HEK293 (cell line): ENCODE results near the gene ERBB4.

Experiments
- CTCF ChIA-PET: fragments of 350-600 bp; formaldehyde crosslinking; extraction: SDS; loops from one replicate; lab custom pipeline; 2021; ENCODE audit warnings: antibody characterized with exemption; lab: Yijun Ruan, JAX
- POLR2A ChIA-PET: fragments of 300-600 bp; formaldehyde crosslinking; extraction: SDS; loops from one replicate; lab custom pipeline; 2020; ENCODE audit warnings: antibody characterized with exemption, inconsistent platforms; lab: Yijun Ruan, JAX
- H3K27ac ChIP-seq: fragments of 200-500 bp; sonication (Bioruptor generic); 2 replicates; pipeline ENCODE4 v1.5.1; 2014; ENCODE audit warnings: low read depth, low read length, control low read depth, inconsistent platforms; ENCODE audit errors: extremely low read depth
- H3K36me3 ChIP-seq, 2 experiments: fragments of 200-500 bp in 1 of 2; sonication (Bioruptor generic) in 1 of 2; 1 replicate in 1 of 2; 2 replicates in 1 of 2; pipeline ENCODE4 v1.5.1; 2014 to 2017; ENCODE audit warnings: inconsistent platforms in 2 of 2, low read length in 2 of 2; ENCODE audit not compliant: control insufficient read depth in 2 of 2, insufficient read depth in 1 of 2
- H3K4me1 ChIP-seq: fragments of 200-500 bp; sonication (Bioruptor generic); 2 replicates; pipeline ENCODE4 v1.5.1; 2014; ENCODE audit warnings: mild to moderate bottlenecking, low read length, inconsistent platforms; ENCODE audit not compliant: control insufficient read depth, insufficient read depth
- H3K4me3 ChIP-seq: 2 replicates; pipeline ENCODE4 v1.5.1; 2011; ENCODE audit warnings: low read depth, mild to moderate bottlenecking, control low read depth, low read length, moderate library complexity
- H3K9me3 ChIP-seq: fragments of 200-500 bp; sonication (Bioruptor generic); 2 replicates; pipeline ENCODE4 v1.5.1; 2014; ENCODE audit warnings: low read depth, low read length, inconsistent platforms; ENCODE audit not compliant: control insufficient read depth, insufficient read depth
- ATF2 ChIP-seq: fragments of 450-650 bp; formaldehyde crosslinking; IDR thresholded peaks from 2 replicates; pipeline ENCODE4 v1.5.1; 2016; ENCODE audit warnings: missing biosample characterization, missing genetic modification characterization, low read depth
- BCL11B ChIP-seq: fragments of 450-650 bp; formaldehyde crosslinking; IDR thresholded peaks from 2 replicates; pipeline ENCODE4 v1.5.1; 2016; ENCODE audit warnings: low read depth, missing biosample characterization, missing genetic modification characterization
- GFI1B ChIP-seq: fragments of 450-650 bp; formaldehyde crosslinking; IDR thresholded peaks from 2 replicates; pipeline ENCODE4 v1.5.1; 2016; ENCODE audit warnings: missing biosample characterization, missing genetic modification characterization
- OSR2 ChIP-seq: fragments of 450-650 bp; formaldehyde crosslinking; IDR thresholded peaks from 2 replicates; pipeline ENCODE4 v1.5.1; 2016; ENCODE audit warnings: missing biosample characterization, missing genetic modification characterization
- PRDM6 ChIP-seq: fragments of 450-650 bp; formaldehyde crosslinking; IDR thresholded peaks from 2 replicates; pipeline ENCODE4 v1.5.1; 2017; ENCODE audit warnings: missing biosample characterization, missing genetic modification characterization
- TCF7L2 ChIP-seq: IDR thresholded peaks from 2 replicates; pipeline ENCODE4 v1.6.1; 2011; ENCODE audit warnings: low read depth, mild to moderate bottlenecking, inconsistent platforms, low read length, moderate library complexity, borderline replicate concordance
- ZBTB6 ChIP-seq: fragments of 450-650 bp; formaldehyde crosslinking; IDR thresholded peaks from 2 replicates; pipeline ENCODE4 v1.5.1; 2017; ENCODE audit warnings: missing biosample characterization, missing genetic modification characterization
- ZFP3 ChIP-seq: fragments of 450-650 bp; formaldehyde crosslinking; IDR thresholded peaks from 2 replicates; pipeline ENCODE4 v1.5.1; 2016; ENCODE audit warnings: low read depth, missing biosample characterization, missing genetic modification characterization
- ZFP41 ChIP-seq: fragments of 450-650 bp; formaldehyde crosslinking; IDR thresholded peaks from 2 replicates; pipeline ENCODE4 v1.5.1; 2016; ENCODE audit warnings: missing biosample characterization, missing genetic modification characterization, borderline replicate concordance
- ZNF18 ChIP-seq: fragments of 450-650 bp; formaldehyde crosslinking; IDR thresholded peaks from 2 replicates; pipeline ENCODE4 v1.5.1; 2016; ENCODE audit warnings: missing biosample characterization, missing genetic modification characterization
- ZNF311 ChIP-seq: fragments of 450-650 bp; formaldehyde crosslinking; IDR thresholded peaks from 2 replicates; pipeline ENCODE4 v1.5.1; 2017; ENCODE audit warnings: missing biosample characterization, missing genetic modification characterization, borderline replicate concordance
- ZNF510 ChIP-seq: fragments of 450-650 bp; formaldehyde crosslinking; IDR thresholded peaks from 2 replicates; pipeline ENCODE4 v1.5.1; 2018; ENCODE audit warnings: mild to moderate bottlenecking, missing genetic modification characterization, missing biosample characterization; ENCODE audit not compliant: insufficient replicate concordance
- ZSCAN4 ChIP-seq: fragments of 450-650 bp; formaldehyde crosslinking; IDR thresholded peaks from 2 replicates; pipeline ENCODE4 v1.5.1; 2017; ENCODE audit warnings: missing biosample characterization, missing genetic modification characterization

The ERBB4 gene

GRCh38 chr2:212173756-212174510 lies 364.7 kb downstream of the ERBB4 start:
- CTCF ChIA-PET = interaction anchor here (0.6 kb wide), 1 partner anchor 76 kb away, joined by 4 read pairs; no protein-coding TSS in a partner anchor

More at GRCh38 chr2:212173756-212174510, 364.7 kb downstream of the ERBB4 start:
- no peak for TF ChIP-seq ZNF311 (tag by site-specific recombination)
- TF ChIP-seq OSR2 (tag by site-specific recombination) = peak; percentile 94
- TF ChIP-seq ZNF18 (tag by site-specific recombination) = no peak
- no peak for TF ChIP-seq ZSCAN4 (tag by site-specific recombination)
- TF ChIP-seq TCF7L2 = peak; percentile 42; the same call in 1 of the 2 replicates
- TF ChIP-seq ZBTB6 (tag by site-specific recombination) = no peak
- TF ChIP-seq BCL11B (tag by site-specific recombination) = no peak
- TF ChIP-seq PRDM6 (tag by site-specific recombination) = peak; percentile 14; the same call in 1 of the 2 replicates
- TF ChIP-seq GFI1B (tag by site-specific recombination) = no peak
- no peak for TF ChIP-seq ZFP3 (tag by site-specific recombination)
- TF ChIP-seq ATF2 (tag by site-specific recombination) = no peak
- no peak for TF ChIP-seq ZNF510 (tag by site-specific recombination)
- no peak for TF ChIP-seq ZFP41 (tag by site-specific recombination)
- no peaks in the 10 kb centered on the region for H3K36me3 ChIP-seq
- POLR2A ChIA-PET = interaction anchor here (0.6 kb wide), 1 partner anchor 161 kb away, joined by 4 read pairs; no protein-coding TSS in a partner anchor
- H3K9me3 ChIP-seq = no peaks in the 10 kb centered on the region
- H3K4me3 ChIP-seq = no peak overlapping the region
- H3K4me1 ChIP-seq = peaks cover 6% of the 10 kb centered on the region
- H3K27ac ChIP-seq = no peak overlapping the region
